HEK293 (cell line): ENCODE measurements around the gene NID1.
A peak's percentile ranks its signal among the peaks of the same experiment; 100 is the strongest.

ENCODE experiments used
- CTCF ChIA-PET: fragments of 350-600 bp; formaldehyde crosslinking; extraction: SDS; loops from one replicate; lab custom pipeline; 2021; ENCODE audit warnings: antibody characterized with exemption; lab: Yijun Ruan, JAX
- POLR2A ChIA-PET: fragments of 300-600 bp; formaldehyde crosslinking; extraction: SDS; loops from one replicate; lab custom pipeline; 2020; ENCODE audit warnings: antibody characterized with exemption, inconsistent platforms; lab: Yijun Ruan, JAX
- H3K27ac ChIP-seq: fragments of 200-500 bp; sonication (Bioruptor generic); 2 replicates; pipeline ENCODE4 v1.5.1; 2014; ENCODE audit warnings: low read depth, low read length, control low read depth, inconsistent platforms; ENCODE audit errors: extremely low read depth
- H3K36me3 ChIP-seq, 2 experiments: fragments of 200-500 bp in 1 of 2; sonication (Bioruptor generic) in 1 of 2; 1 replicate in 1 of 2; 2 replicates in 1 of 2; pipeline ENCODE4 v1.5.1; 2014 to 2017; ENCODE audit warnings: inconsistent platforms in 2 of 2, low read length in 2 of 2; ENCODE audit not compliant: control insufficient read depth in 2 of 2, insufficient read depth in 1 of 2
- H3K4me1 ChIP-seq: fragments of 200-500 bp; sonication (Bioruptor generic); 2 replicates; pipeline ENCODE4 v1.5.1; 2014; ENCODE audit warnings: mild to moderate bottlenecking, low read length, inconsistent platforms; ENCODE audit not compliant: control insufficient read depth, insufficient read depth
- H3K4me3 ChIP-seq: 2 replicates; pipeline ENCODE4 v1.5.1; 2011; ENCODE audit warnings: low read depth, mild to moderate bottlenecking, control low read depth, low read length, moderate library complexity
- H3K9me3 ChIP-seq: fragments of 200-500 bp; sonication (Bioruptor generic); 2 replicates; pipeline ENCODE4 v1.5.1; 2014; ENCODE audit warnings: low read depth, low read length, inconsistent platforms; ENCODE audit not compliant: control insufficient read depth, insufficient read depth
- BCL11A ChIP-seq: fragments of 450-650 bp; formaldehyde crosslinking; IDR thresholded peaks from 2 replicates; pipeline ENCODE4 v1.5.1; 2016; ENCODE audit warnings: low read depth, missing biosample characterization, missing genetic modification characterization
- KLF8 ChIP-seq: fragments of 450-650 bp; formaldehyde crosslinking; IDR thresholded peaks from 2 replicates; pipeline ENCODE4 v1.5.1; 2016; ENCODE audit warnings: missing biosample characterization, missing genetic modification characterization
- PRDM6 ChIP-seq: fragments of 450-650 bp; formaldehyde crosslinking; IDR thresholded peaks from 2 replicates; pipeline ENCODE4 v1.5.1; 2017; ENCODE audit warnings: missing biosample characterization, missing genetic modification characterization
- SETDB1 ChIP-seq: IDR thresholded peaks from one replicate; pipeline ENCODE4 v1.6.1; 2017; ENCODE audit warnings: mild to moderate bottlenecking, low read length, moderate library complexity, mixed read lengths; ENCODE audit not compliant: insufficient read length
- TRIM28 ChIP-seq: IDR thresholded peaks from 2 replicates; pipeline ENCODE4 v1.6.1; 2011; ENCODE audit warnings: low read length, control low read depth, borderline replicate concordance
- ZBTB17 ChIP-seq: fragments of 450-650 bp; formaldehyde crosslinking; IDR thresholded peaks from 2 replicates; pipeline ENCODE4 v1.5.1; 2016; ENCODE audit warnings: missing biosample characterization, missing genetic modification characterization
- ZBTB20 ChIP-seq: fragments of 450-650 bp; formaldehyde crosslinking; IDR thresholded peaks from 2 replicates; pipeline ENCODE4 v1.5.1; 2016; ENCODE audit warnings: missing biosample characterization, missing genetic modification characterization
- ZBTB21 ChIP-seq: fragments of 450-650 bp; formaldehyde crosslinking; IDR thresholded peaks from 2 replicates; pipeline ENCODE4 v1.5.1; 2017; ENCODE audit warnings: missing biosample characterization, missing genetic modification characterization
- ZBTB48 ChIP-seq: fragments of 450-650 bp; formaldehyde crosslinking; IDR thresholded peaks from 2 replicates; pipeline ENCODE4 v1.5.1; 2016; ENCODE audit warnings: missing biosample characterization, missing genetic modification characterization
- ZFP69B ChIP-seq: fragments of 450-650 bp; formaldehyde crosslinking; IDR thresholded peaks from 2 replicates; pipeline ENCODE4 v1.5.1; 2016; ENCODE audit warnings: missing biosample characterization, missing genetic modification characterization
- ZNF148 ChIP-seq: fragments of 450-650 bp; formaldehyde crosslinking; IDR thresholded peaks from 2 replicates; pipeline ENCODE4 v1.5.0; 2017; ENCODE audit warnings: missing biosample characterization, missing genetic modification characterization, borderline replicate concordance
- ZNF19 ChIP-seq: fragments of 450-650 bp; formaldehyde crosslinking; IDR thresholded peaks from 2 replicates; pipeline ENCODE4; 2016; ENCODE audit warnings: missing biosample characterization, missing genetic modification characterization, low read depth
- ZNF24 ChIP-seq: fragments of 450-650 bp; formaldehyde crosslinking; IDR thresholded peaks from 2 replicates; pipeline ENCODE4 v1.5.1; 2016; ENCODE audit warnings: missing biosample characterization, missing genetic modification characterization
- ZNF324 ChIP-seq: fragments of 450-650 bp; formaldehyde crosslinking; IDR thresholded peaks from 2 replicates; pipeline ENCODE4 v1.5.1; 2016; ENCODE audit warnings: missing biosample characterization, missing genetic modification characterization
- ZNF335 ChIP-seq: fragments of 450-650 bp; formaldehyde crosslinking; conservative IDR thresholded peaks from 2 replicates; pipeline ENCODE4 v1.5.1; 2016; ENCODE audit warnings: missing biosample characterization, missing genetic modification characterization
- ZNF394 ChIP-seq: fragments of 450-650 bp; formaldehyde crosslinking; IDR thresholded peaks from 2 replicates; pipeline ENCODE4 v1.5.1; 2016; ENCODE audit warnings: missing biosample characterization, missing genetic modification characterization, mild to moderate bottlenecking, moderate library complexity, borderline replicate concordance
- ZNF404 ChIP-seq: fragments of 450-650 bp; formaldehyde crosslinking; IDR thresholded peaks from 2 replicates; pipeline ENCODE4 v1.5.1; 2017; ENCODE audit warnings: missing biosample characterization, missing genetic modification characterization
- ZNF544 ChIP-seq: fragments of 450-650 bp; formaldehyde crosslinking; IDR thresholded peaks from 2 replicates; pipeline ENCODE4 v1.5.0; 2017; ENCODE audit warnings: missing biosample characterization, missing genetic modification characterization
- ZNF558 ChIP-seq: fragments of 450-650 bp; formaldehyde crosslinking; IDR thresholded peaks from 2 replicates; pipeline ENCODE4 v1.5.1; 2016; ENCODE audit warnings: missing biosample characterization, missing genetic modification characterization
- ZNF561 ChIP-seq: fragments of 450-650 bp; IDR thresholded peaks from 2 replicates; pipeline ENCODE4 v1.5.1; 2018; ENCODE audit warnings: missing biosample characterization, missing genetic modification characterization, borderline replicate concordance
- ZNF623 ChIP-seq: fragments of 450-650 bp; formaldehyde crosslinking; IDR thresholded peaks from 2 replicates; pipeline ENCODE4 v1.5.1; 2016; ENCODE audit warnings: missing biosample characterization, missing genetic modification characterization
- ZNF629 ChIP-seq: fragments of 450-650 bp; formaldehyde crosslinking; IDR thresholded peaks from 2 replicates; pipeline ENCODE4 v1.5.1; 2017; ENCODE audit warnings: missing biosample characterization, missing genetic modification characterization
- ZNF660 ChIP-seq: fragments of 450-650 bp; IDR thresholded peaks from 2 replicates; pipeline ENCODE4 v1.5.1; 2018; ENCODE audit warnings: missing biosample characterization, mild to moderate bottlenecking, missing genetic modification characterization
- ZNF664 ChIP-seq: fragments of 450-650 bp; formaldehyde crosslinking; IDR thresholded peaks from 2 replicates; pipeline ENCODE4 v1.5.1; 2016; ENCODE audit warnings: missing biosample characterization, missing genetic modification characterization
- ZNF692 ChIP-seq: fragments of 450-650 bp; formaldehyde crosslinking; IDR thresholded peaks from 2 replicates; pipeline ENCODE4 v1.5.1; 2016; ENCODE audit warnings: missing biosample characterization, missing genetic modification characterization
- ZSCAN5A ChIP-seq: fragments of 450-650 bp; formaldehyde crosslinking; IDR thresholded peaks from 2 replicates; pipeline ENCODE4 v1.5.1; 2016; ENCODE audit warnings: missing biosample characterization, missing genetic modification characterization

Gene NID1

GRCh38 chr1:236067854-236068454, 3.1 kb upstream of the NID1 start (continued):
- peak; percentile 98 for TF ChIP-seq TRIM28
- peak; percentile 63; the same call in 1 of the 2 replicates for TF ChIP-seq KLF8 (tag by site-specific recombination)
- 0 out of 2 replicates have a peak, but pooled peaks have one; percentile 11 for TF ChIP-seq ZNF404 (tag by site-specific recombination)
- peak; percentile 87 for TF ChIP-seq ZNF660 (tag by site-specific recombination)
- no peak for TF ChIP-seq ZBTB20
- no peak for TF ChIP-seq ZBTB48
- 0 out of 2 replicates have a peak, but pooled peaks have one; percentile 6 for TF ChIP-seq PRDM6 (tag by site-specific recombination)
- TF ChIP-seq ZNF394 (tag by site-specific recombination) = peak; percentile 37; the same call in 1 of the 2 replicates
- peak; percentile 66; the same call in 1 of the 2 replicates for TF ChIP-seq ZFP69B (tag by site-specific recombination)
- peak; percentile 84 for TF ChIP-seq ZNF558 (tag by site-specific recombination)
- peak; percentile 80 for TF ChIP-seq ZNF24 (tag by site-specific recombination)
- 0 out of 2 replicates have a peak, but pooled peaks have one; percentile 29 for TF ChIP-seq ZSCAN5A (tag by site-specific recombination)
- TF ChIP-seq ZNF623 = no peak
- peak; percentile 66 for TF ChIP-seq ZNF324
- peak; percentile 58; the same call in 1 of the 2 replicates for TF ChIP-seq ZNF561
- peak; percentile 44; the same call in 1 of the 2 replicates for TF ChIP-seq ZNF629 (tag by site-specific recombination)

- POLR2A ChIA-PET = no interaction called here
- no peak overlapping the region for H3K4me3 ChIP-seq
- TF ChIP-seq ZBTB21 (tag by site-specific recombination) (no peak), ZNF335 (peak; percentile 97), SETDB1 (peak; percentile 1), ZFP69B (tag by site-specific recombination) (peak; percentile 56; the same call in 1 of the 2 replicates), ZBTB17 (peak; percentile 67; the same call in 1 of the 2 replicates), ZNF692 (tag by site-specific recombination) (peak; percentile 60), ZBTB20 (0 out of 2 replicates have a peak, but pooled peaks have one; percentile 30), ZNF664 (tag by site-specific recombination) (0 out of 2 replicates have a peak, but pooled peaks have one; percentile 28), BCL11A (no peak), ZNF19 (no peak), ZNF148 (no peak), ZNF544 (no peak)
- TF ChIP-seq, all 188 proteins: peak for 7
- Histone ChIP-seq H3K4me1 (no peaks in the 10 kb centered on the region), H3K36me3 (no peaks in the 10 kb centered on the region; a peak in 1 of 3 replicates), H3K27ac (no peak overlapping the region), H3K9me3 (no peaks in the 10 kb centered on the region)
- CTCF ChIA-PET = interaction anchor here (0.5 to 1.6 kb wide), 5 partner anchors 15 to 95 kb away, joined by 3 to 6 read pairs (median 5); no protein-coding TSS in a partner anchor
Observed at GRCh38 chr1:236066828-236067386, 2.0 kb upstream of the NID1 start.
